GM10266 (cell line): ENCODE data around the gene KLF15.

Experiments
- DNase-seq: peaks from one replicate; pipeline ENCODE4 v3.0.0; 2012; ENCODE audit errors: extremely low spot score
- CTCF ChIP-seq: IDR thresholded peaks from 2 replicates; pipeline ENCODE4 v1.5.1; 2012; ENCODE audit warnings: mild to moderate bottlenecking, low read depth; ENCODE audit not compliant: control insufficient read depth, insufficient read depth; ENCODE audit errors: missing control alignments

The KLF15 gene

GRCh38 chr3:126389112-126389793 lies 32.0 kb upstream of the KLF15 start:
- DNase-seq, result peak; percentile 87
- peak; percentile 97 for TF ChIP-seq CTCF

GRCh38 chr3:126381966-126382365 lies 24.8 kb upstream of the KLF15 start:
- TF ChIP-seq CTCF, result no peak
- DNase-seq, result no peak

- DNase-seq, result no peak
- no peak for TF ChIP-seq CTCF
Observed at GRCh38 chr3:126380011-126380768, 23.0 kb upstream of the KLF15 start.

- TF ChIP-seq CTCF, result no peak
- no peak for DNase-seq
Observed at GRCh38 chr3:126378341-126378751, 21.1 kb upstream of the KLF15 start.

- TF ChIP-seq CTCF, result no peak
- DNase-seq, result no peak
Observed at GRCh38 chr3:126377211-126377610, 20.0 kb upstream of the KLF15 start.

- DNase-seq, result no peak
- no peak for TF ChIP-seq CTCF
Observed at GRCh38 chr3:126376444-126376843, 19.2 kb upstream of the KLF15 start.

- no peak for DNase-seq
- no peak for TF ChIP-seq CTCF
Observed at GRCh38 chr3:126375835-126376331, 18.7 kb upstream of the KLF15 start.
